Mesenchymal stem cell (in vitro differentiated cells and primary cell): ENCODE data around the gene TMEM106A.
"Not testable (repeated sequence)": the region's sequence is repeated elsewhere in the genome, so short reads cannot be mapped to it uniquely, and the experiment has no call there.

Experiments
- DNase-seq: peaks from one replicate; pipeline ENCODE4 v3.0.0-alpha.2; 2013
- H2AFZ ChIP-seq: one replicate; pipeline ENCODE4 v1.6.1; 2013; ENCODE audit warnings: low read depth, mild to moderate bottlenecking, control low read depth, inconsistent platforms, low read length, moderate library complexity
- H2AK5ac ChIP-seq: 2 replicates; pipeline ENCODE4 v1.6.1; 2013; ENCODE audit warnings: low read length, moderate library complexity, mild to moderate bottlenecking, inconsistent platforms; ENCODE audit not compliant: severe bottlenecking
- H2BK120ac ChIP-seq: one replicate; pipeline ENCODE4 v1.6.1; 2013; ENCODE audit warnings: low read depth, mild to moderate bottlenecking, inconsistent platforms, low read length, moderate library complexity
- H2BK12ac ChIP-seq, 2 experiments: one replicate each; pipeline ENCODE4 v1.6.1; 2013; ENCODE audit warnings: inconsistent platforms in 2 of 2, low read length in 2 of 2, mild to moderate bottlenecking in 2 of 2, moderate library complexity in 2 of 2, control low read depth in 1 of 2
- H2BK15ac ChIP-seq: one replicate; pipeline ENCODE4 v1.6.1; 2013; ENCODE audit warnings: mild to moderate bottlenecking, low read depth, inconsistent platforms; ENCODE audit not compliant: poor library complexity, severe bottlenecking
- H2BK5ac ChIP-seq: 2 replicates; pipeline ENCODE4 v1.6.1; 2013; ENCODE audit warnings: low read depth, mild to moderate bottlenecking, low read length, control low read depth, inconsistent platforms; ENCODE audit not compliant: poor library complexity, severe bottlenecking
- H3K14ac ChIP-seq, 2 experiments: one replicate each; pipeline ENCODE4 v1.6.1; 2013; ENCODE audit warnings: inconsistent platforms in 2 of 2, low read length in 2 of 2, control low read depth in 1 of 2, mild to moderate bottlenecking in 1 of 2, moderate library complexity in 1 of 2
- H3K18ac ChIP-seq, 2 experiments: one replicate each; pipeline ENCODE4 v1.6.1; 2013; ENCODE audit warnings: inconsistent platforms in 2 of 2, low read length in 2 of 2, control low read depth in 1 of 2, low read depth in 1 of 2, mild to moderate bottlenecking in 1 of 2
- H3K23ac ChIP-seq, 2 experiments: one replicate each; pipeline ENCODE4 v1.6.1; 2013; ENCODE audit warnings: inconsistent platforms in 2 of 2, low read length in 2 of 2, mild to moderate bottlenecking in 2 of 2, moderate library complexity in 2 of 2, control low read depth in 1 of 2
- H3K27ac ChIP-seq: 2 replicates; pipeline ENCODE4 v1.5.1; 2013; ENCODE audit warnings: mild to moderate bottlenecking, moderate library complexity, low read length, control low read depth, inconsistent platforms; ENCODE audit not compliant: poor library complexity, severe bottlenecking
- H3K27me3 ChIP-seq, 2 experiments: 2 replicates each; pipeline versions ENCODE4 v1.6.1 to v1.7.0; 2013; ENCODE audit warnings: low read length in 2 of 2, mild to moderate bottlenecking in 2 of 2, moderate library complexity in 2 of 2, control low read depth in 1 of 2, inconsistent platforms in 1 of 2; ENCODE audit not compliant: control insufficient read depth in 1 of 2, insufficient read depth in 1 of 2
- H3K36me3 ChIP-seq, 2 experiments: 2 replicates each; pipeline versions ENCODE4 v1.6.1 to v1.7.0; 2013; ENCODE audit warnings: low read length in 2 of 2, control low read depth in 1 of 2, inconsistent platforms in 1 of 2, low read depth in 1 of 2, mild to moderate bottlenecking in 1 of 2; ENCODE audit not compliant: insufficient read depth in 2 of 2, control insufficient read depth in 1 of 2
- H3K4ac ChIP-seq, 2 experiments: one replicate each; pipeline ENCODE4 v1.6.1; 2013; ENCODE audit warnings: inconsistent platforms in 2 of 2, low read length in 2 of 2, mild to moderate bottlenecking in 2 of 2, moderate library complexity in 2 of 2, control low read depth in 1 of 2, low read depth in 1 of 2
- H3K4me1 ChIP-seq: 2 replicates; pipeline ENCODE4 v1.6.1; 2013; ENCODE audit warnings: low read depth, low read length, control low read depth; ENCODE audit not compliant: control insufficient read depth, insufficient read depth
- H3K4me2 ChIP-seq: 2 replicates; pipeline ENCODE4 v1.6.1; 2013; ENCODE audit warnings: low read length, mild to moderate bottlenecking, inconsistent platforms; ENCODE audit not compliant: poor library complexity, severe bottlenecking
- H3K4me3 ChIP-seq, 2 experiments: 2 replicates each; pipeline versions ENCODE4 v1.5.1 to v1.7.0; 2013; ENCODE audit warnings: low read length in 2 of 2, mild to moderate bottlenecking in 2 of 2, control low read depth in 1 of 2, low read depth in 1 of 2; ENCODE audit not compliant: insufficient read depth in 1 of 2
- H3K79me1 ChIP-seq: replicated peaks from 2 replicates; pipeline ENCODE4 v1.6.1; 2013; ENCODE audit warnings: mild to moderate bottlenecking, control low read depth, low read length, inconsistent platforms; ENCODE audit not compliant: poor library complexity, severe bottlenecking
- H3K9ac ChIP-seq: 2 replicates; pipeline ENCODE4 v1.7.0; 2013; ENCODE audit warnings: mild to moderate bottlenecking, low read length, moderate library complexity
- H3K9me3 ChIP-seq: 2 replicates; pipeline ENCODE4 v1.7.0; 2013; ENCODE audit warnings: mild to moderate bottlenecking, low read length; ENCODE audit not compliant: control insufficient read depth
- H4K8ac ChIP-seq: one replicate; pipeline ENCODE4 v1.6.1; 2013; ENCODE audit warnings: inconsistent platforms, mild to moderate bottlenecking, low read length, moderate library complexity
- H4K91ac ChIP-seq: one replicate; pipeline ENCODE4 v1.6.1; 2013; ENCODE audit warnings: mild to moderate bottlenecking, low read length, inconsistent platforms
- WGBS: methylation state at CpG from one replicate; pipeline ENCODE4 v1.1.7; 2013; ENCODE audit warnings: mixed read lengths; 5-methylcytosine and 5-hydroxymethylcytosine counted together

Gene TMEM106A

DNA sequence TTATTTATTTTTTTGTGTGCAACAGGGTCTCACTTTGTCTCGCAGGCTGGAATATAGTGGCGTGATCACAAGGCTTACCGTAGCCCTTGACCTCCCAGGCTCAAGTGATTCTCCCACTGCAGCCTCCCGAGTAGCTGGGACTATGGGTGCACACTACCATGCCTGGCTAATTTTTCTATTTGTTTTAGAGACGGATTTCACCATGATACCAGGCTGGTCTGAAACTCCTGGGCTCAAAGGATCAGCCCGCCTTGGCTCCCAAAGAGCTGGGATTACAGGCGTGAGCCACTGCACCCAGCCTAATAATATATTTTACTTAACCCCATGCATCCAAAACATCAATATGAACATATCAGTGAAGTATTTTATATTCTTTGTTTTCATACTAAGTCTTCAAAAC, 14.7 kb downstream of the TMEM106A start:
- no peak for DNase-seq
- H3K9me3 ChIP-seq = no peaks in the 10 kb centered on the region
- H3K14ac ChIP-seq = no peak overlapping the region
- H2BK120ac ChIP-seq = no peak overlapping the region
- no peak overlapping the region for H4K8ac ChIP-seq
- H3K4me1 ChIP-seq = no peaks in the 10 kb centered on the region
- H3K27me3 ChIP-seq = no peaks in the 10 kb centered on the region
- no peak overlapping the region for H3K9ac ChIP-seq
- no peak overlapping the region for H2BK12ac ChIP-seq
- H2BK5ac ChIP-seq = no peak overlapping the region
- H3K36me3 ChIP-seq = peaks cover 17 to 28% of the 10 kb centered on the region in 2 experiments
- WGBS = 96% methylated on average over 6 of the region's 7 CpGs
- H2AK5ac ChIP-seq = no peak overlapping the region
- peaks cover 4% of the 10 kb centered on the region for H3K79me1 ChIP-seq
- H3K4ac ChIP-seq = no peak overlapping the region
- H3K18ac ChIP-seq = no peak overlapping the region
- no peak overlapping the region for H4K91ac ChIP-seq
- H3K4me3 ChIP-seq = no peak overlapping the region
- H3K27ac ChIP-seq = no peak overlapping the region
- no peak overlapping the region for H3K4me2 ChIP-seq
- H3K23ac ChIP-seq = no peak overlapping the region
- H2BK15ac ChIP-seq = no peak overlapping the region
- H2AFZ ChIP-seq = no peak overlapping the region

DNA sequence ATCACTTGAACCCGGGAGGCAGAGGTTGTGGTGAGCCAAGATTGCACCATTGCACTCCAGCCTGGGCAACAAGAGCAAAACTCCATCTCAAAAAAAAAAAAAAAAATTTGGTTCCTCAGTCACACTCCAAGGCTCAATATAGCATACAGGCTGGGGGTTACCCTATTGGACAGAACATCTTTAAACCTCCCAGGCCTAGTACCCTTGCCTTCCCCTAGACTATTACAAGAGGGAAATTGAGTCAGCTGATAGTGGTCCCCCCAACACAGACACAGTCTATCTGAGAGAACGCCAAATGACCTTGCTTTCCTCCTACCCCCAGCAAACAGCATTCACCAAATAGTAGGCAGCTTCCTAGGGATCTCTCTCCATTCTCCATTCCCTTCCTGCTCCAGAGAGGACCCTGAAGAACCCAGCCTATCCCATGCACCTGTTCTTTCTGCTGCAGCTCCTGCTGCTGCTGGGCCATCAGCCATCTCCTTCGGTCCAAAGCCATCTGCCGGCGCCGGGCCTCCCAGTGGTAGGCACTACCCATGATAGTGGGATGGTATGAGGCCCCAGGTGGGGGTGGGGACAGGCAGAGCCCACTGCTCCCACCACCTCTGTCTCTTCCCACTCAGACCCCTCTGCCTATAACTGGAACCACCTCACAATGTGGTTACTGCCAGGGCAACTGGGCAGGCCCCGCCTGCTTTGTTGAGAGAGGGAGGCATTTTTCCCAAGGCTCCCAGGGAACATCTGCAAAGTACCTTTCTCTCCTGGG, 16.5 kb downstream of the TMEM106A start, which contains the start of gene CCDC200:
TSS of gene CCDC200 (minus strand) at position 604 of the 763 bp plus-strand sequence. CDS start at position 535, 69 bp downstream.
- H2BK5ac ChIP-seq, H3K23ac ChIP-seq, H2BK15ac ChIP-seq, H3K79me1 ChIP-seq, H2BK12ac ChIP-seq, H3K4me1 ChIP-seq, H2AK5ac ChIP-seq, H3K27ac ChIP-seq, H4K91ac ChIP-seq, H3K4me3 ChIP-seq, H2AFZ ChIP-seq, H3K9ac ChIP-seq, DNase-seq, H3K18ac ChIP-seq, H3K27me3 ChIP-seq, H4K8ac ChIP-seq, H3K4ac ChIP-seq, H3K9me3 ChIP-seq, H3K14ac ChIP-seq, H2BK120ac ChIP-seq, H3K4me2 ChIP-seq: not testable (repeated sequence)
- WGBS = no CpG with 5 or more reads among the region's 7 CpGs
- peaks cover 17 to 25% of the 10 kb centered on the region in 2 experiments for H3K36me3 ChIP-seq

DNA sequence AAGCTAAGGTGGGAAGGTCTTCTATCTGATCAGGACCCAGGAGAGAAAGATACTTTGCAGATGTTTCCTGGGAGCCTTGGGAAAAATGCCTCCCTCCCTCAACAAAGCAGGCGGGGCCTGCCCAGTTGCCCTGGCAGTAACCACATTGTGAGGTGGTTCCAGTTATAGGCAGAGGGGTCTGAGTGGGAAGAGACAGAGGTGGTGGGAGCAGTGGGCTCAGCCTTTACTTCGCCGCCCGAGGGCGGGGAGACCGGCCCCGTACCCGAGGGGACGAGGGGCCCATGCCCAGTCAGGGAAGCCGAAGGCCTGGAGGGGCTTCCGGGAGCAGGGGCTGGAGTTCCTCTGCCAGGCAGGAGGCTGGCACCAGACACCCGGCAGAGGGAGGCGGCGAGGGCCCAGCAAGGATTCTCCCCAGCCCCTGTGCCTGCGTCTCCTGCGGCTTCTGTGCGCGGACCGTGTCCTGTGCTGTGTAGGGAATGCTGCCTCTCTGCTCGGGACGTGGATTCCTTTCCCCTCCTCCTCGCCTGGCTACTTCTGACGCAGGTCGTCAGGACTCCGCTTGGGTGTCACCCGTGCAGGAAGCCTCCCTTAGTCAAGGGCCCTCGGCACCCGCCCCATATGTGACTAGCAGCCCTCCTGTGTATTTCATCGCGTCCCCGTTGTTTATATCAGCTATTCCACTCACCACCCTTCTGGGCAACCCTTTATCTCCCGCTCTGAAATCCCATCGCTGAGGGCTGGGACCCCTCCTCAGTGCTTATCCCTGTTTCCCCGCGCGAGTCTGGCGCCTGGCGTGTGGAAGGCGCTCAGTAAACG, 19.7 kb downstream of the TMEM106A start:
- not testable (repeated sequence) for H3K14ac ChIP-seq, H3K4me1 ChIP-seq, H3K27ac ChIP-seq, H3K79me1 ChIP-seq, H3K4ac ChIP-seq, H3K9me3 ChIP-seq, H2BK120ac ChIP-seq, DNase-seq, H3K27me3 ChIP-seq, H2AK5ac ChIP-seq, H3K4me2 ChIP-seq, H2AFZ ChIP-seq, H4K91ac ChIP-seq, H2BK5ac ChIP-seq, H2BK12ac ChIP-seq, H3K9ac ChIP-seq, H2BK15ac ChIP-seq, H4K8ac ChIP-seq, H3K36me3 ChIP-seq, H3K18ac ChIP-seq, H3K23ac ChIP-seq
- WGBS = 100% methylated on average over 4 of the region's 40 CpGs
- H3K4me3 ChIP-seq = peak overlapping the region in 1 of 2 experiments; percentile 62

DNA sequence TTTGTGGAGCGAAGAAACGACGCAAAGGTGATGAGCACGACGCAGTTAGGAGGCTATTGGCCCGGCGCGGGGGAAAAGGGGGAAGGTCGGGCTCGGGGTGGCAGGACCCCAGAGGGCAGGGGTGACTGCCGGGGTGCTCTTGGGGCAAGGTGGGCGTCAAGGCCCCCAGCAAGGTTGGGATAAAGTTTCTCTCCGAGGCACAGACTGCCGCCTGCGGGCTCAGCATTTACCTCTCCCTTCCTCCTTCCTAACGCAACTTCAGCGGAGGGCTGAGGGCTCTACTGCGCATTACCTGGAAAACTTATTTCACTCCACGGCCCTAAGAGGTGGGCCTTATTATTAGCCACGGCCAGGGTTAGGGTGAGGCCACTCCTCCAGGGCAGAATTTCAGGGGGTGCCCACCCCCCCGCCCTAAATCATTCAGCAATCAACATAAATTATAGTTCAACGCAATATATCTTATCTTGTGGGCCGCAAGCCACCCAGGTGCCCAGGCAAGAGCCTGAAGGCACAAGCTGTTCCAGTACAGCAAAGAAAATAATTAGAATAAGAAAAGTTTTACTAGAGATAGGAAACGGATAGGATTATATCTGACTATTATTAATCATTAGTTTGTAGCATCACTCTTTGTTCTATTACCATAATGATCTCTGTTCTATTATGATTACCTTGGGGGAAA, 20.5 kb downstream of the TMEM106A start:
- H4K91ac ChIP-seq, H2BK12ac ChIP-seq, H3K4ac ChIP-seq, H3K36me3 ChIP-seq, H3K9ac ChIP-seq, H2AK5ac ChIP-seq, H3K27ac ChIP-seq, H2BK15ac ChIP-seq, H3K9me3 ChIP-seq, H3K18ac ChIP-seq, H3K14ac ChIP-seq, H2BK120ac ChIP-seq, H4K8ac ChIP-seq, H2AFZ ChIP-seq, H3K27me3 ChIP-seq, DNase-seq, H3K79me1 ChIP-seq, H3K23ac ChIP-seq, H3K4me1 ChIP-seq, H2BK5ac ChIP-seq, H3K4me2 ChIP-seq: not testable (repeated sequence)
- WGBS = no CpG with 5 or more reads among the region's 24 CpGs
- H3K4me3 ChIP-seq = peak overlapping the region in 1 of 2 experiments; percentile 62
